Liver (tissue), 3 donors: ENCODE results near the gene ADM2.

Experiments used
- CTCF ChIP-seq: fragments of 150-350 bp; IDR thresholded peaks from 2 replicates; pipeline ENCODE4 v1.5.1; 2017; ENCODE audit warnings: improper control_type of control experiment, low read depth, low read length; ENCODE audit not compliant: missing input control
- RAD21 ChIP-seq, 2 donors: IDR thresholded peaks; 2 replicates each; pipeline ENCODE4 v1.6.1; 2016; ENCODE audit warnings: antibody characterized with exemption in 2 of 2, mild to moderate bottlenecking in 2 of 2
- donor health status: healthy.
- donor health status: healthy.

- TF ChIP-seq RAD21 (IDR thresholded peaks at IDR 0.05) (no peak), CTCF (no peak)
Measured at GRCh38 chr22:50464451-50464850, 16.9 kb upstream of the ADM2 start.
